ENCODE measurements around the gene PSMD13. TPM values are rescaled to one million over a fixed set of nuclear protein-coding genes. Genes with fewer than 3 reads are reported as not detected.
A peak's percentile ranks its signal among the peaks of the same experiment; 100 is the strongest.

Gene PSMD13
- total RNA-seq, 1 donor = 130 TPM

DNA sequence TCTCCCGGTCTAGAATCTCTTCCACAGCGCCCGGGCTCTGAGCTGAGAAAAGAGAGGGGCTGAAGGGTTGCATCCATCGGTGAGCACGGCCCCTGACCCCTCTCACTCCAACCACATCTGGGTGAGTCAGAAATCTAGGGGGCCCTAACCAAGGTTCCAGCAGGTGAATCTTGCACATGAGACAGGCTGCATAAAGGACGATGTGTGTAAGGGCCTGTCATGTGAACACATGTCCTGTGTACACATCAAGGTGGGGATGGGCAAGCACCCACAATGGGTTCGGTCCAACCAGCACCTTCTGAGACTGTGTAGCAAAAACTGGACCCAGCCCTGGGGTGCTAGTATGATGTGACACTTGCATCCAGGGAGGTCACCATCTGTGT, 30.8 kb upstream of the PSMD13 start:
- DNase-seq (ENCODE audit: low read depth) = no peak
- TF ChIP-seq, protein P1, sequence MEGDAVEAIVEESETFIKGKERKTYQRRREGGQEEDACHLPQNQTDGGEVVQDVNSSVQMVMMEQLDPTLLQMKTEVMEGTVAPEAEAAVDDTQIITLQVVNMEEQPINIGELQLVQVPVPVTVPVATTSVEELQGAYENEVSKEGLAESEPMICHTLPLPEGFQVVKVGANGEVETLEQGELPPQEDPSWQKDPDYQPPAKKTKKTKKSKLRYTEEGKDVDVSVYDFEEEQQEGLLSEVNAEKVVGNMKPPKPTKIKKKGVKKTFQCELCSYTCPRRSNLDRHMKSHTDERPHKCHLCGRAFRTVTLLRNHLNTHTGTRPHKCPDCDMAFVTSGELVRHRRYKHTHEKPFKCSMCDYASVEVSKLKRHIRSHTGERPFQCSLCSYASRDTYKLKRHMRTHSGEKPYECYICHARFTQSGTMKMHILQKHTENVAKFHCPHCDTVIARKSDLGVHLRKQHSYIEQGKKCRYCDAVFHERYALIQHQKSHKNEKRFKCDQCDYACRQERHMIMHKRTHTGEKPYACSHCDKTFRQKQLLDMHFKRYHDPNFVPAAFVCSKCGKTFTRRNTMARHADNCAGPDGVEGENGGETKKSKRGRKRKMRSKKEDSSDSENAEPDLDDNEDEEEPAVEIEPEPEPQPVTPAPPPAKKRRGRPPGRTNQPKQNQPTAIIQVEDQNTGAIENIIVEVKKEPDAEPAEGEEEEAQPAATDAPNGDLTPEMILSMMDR (IDR thresholded peaks at IDR 0.05; ENCODE audit: insufficient read depth, low read depth, low read length) = no peak
- H3K4me3 ChIP-seq (ENCODE audit: low read depth, low read length) = peak overlapping the region; percentile 79

DNA sequence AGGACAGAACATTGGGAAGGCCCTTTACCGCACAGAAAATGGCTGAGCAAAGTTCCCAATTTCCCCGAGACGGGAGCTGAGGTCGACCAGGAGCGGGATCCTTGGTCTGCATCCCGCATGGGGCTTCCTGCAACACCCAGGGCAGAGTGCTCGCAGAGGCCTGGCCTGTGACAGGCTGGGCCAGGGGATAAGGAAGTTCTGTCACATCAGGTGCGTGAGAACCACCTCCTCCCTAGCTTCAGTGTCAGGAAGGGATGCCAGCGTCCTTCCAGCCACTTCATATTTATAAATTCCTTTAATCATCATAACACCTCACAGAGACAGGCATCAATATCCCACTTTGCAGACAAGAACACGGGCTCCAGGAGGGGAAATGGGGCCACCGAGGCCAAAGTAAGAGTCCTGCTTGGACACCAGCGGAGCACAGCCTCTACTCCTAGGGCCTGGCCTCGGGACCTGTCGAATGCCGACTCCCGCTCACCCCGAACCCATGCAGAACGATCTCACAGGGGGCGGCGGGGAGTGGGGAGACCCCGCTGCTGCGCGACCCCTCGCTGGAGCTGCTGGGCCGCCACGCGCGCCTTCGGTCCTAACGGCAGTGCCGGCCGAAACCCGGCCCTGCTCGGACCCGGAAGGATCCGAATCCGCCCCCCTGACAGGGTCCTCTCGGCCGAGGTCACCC, 30.1 kb upstream of the PSMD13 start:
- TF ChIP-seq, protein P1 (IDR thresholded peaks at IDR 0.05; ENCODE audit: insufficient read depth, low read depth, low read length) = no peak
- DNase-seq (ENCODE audit: low read depth) = peak; percentile 38
- peak overlapping the region; percentile 79 for H3K4me3 ChIP-seq (ENCODE audit: low read depth, low read length)

GRCh38 chr11:207208-207862, 29.4 kb upstream of the PSMD13 start, which contains the start of the genes BET1L and RIC8A:
BET1L (minus strand) TSS chr11:207399; CDS start chr11:207321, 78 bp downstream.
RIC8A (plus strand) TSS chr11:207708; CDS start chr11:208855, 1,147 bp downstream.
- TF ChIP-seq, protein P1 (IDR thresholded peaks at IDR 0.05; ENCODE audit: insufficient read depth, low read depth, low read length) = no peak
- peak within 1 kb of the TSS; percentile 79 for H3K4me3 ChIP-seq (ENCODE audit: low read depth, low read length)
- DNase-seq (ENCODE audit: low read depth) = peak; percentile 99

- peak; percentile 82 for DNase-seq (ENCODE audit: low read depth)
- TF ChIP-seq, protein P1 (IDR thresholded peaks at IDR 0.05; ENCODE audit: insufficient read depth, low read depth, low read length) = no peak
- H3K4me3 ChIP-seq (ENCODE audit: low read depth, low read length) = peak overlapping the region; percentile 79
These were observed 29.0 kb upstream of the PSMD13 start for GRCh38 chr11:207863-208180.

DNA sequence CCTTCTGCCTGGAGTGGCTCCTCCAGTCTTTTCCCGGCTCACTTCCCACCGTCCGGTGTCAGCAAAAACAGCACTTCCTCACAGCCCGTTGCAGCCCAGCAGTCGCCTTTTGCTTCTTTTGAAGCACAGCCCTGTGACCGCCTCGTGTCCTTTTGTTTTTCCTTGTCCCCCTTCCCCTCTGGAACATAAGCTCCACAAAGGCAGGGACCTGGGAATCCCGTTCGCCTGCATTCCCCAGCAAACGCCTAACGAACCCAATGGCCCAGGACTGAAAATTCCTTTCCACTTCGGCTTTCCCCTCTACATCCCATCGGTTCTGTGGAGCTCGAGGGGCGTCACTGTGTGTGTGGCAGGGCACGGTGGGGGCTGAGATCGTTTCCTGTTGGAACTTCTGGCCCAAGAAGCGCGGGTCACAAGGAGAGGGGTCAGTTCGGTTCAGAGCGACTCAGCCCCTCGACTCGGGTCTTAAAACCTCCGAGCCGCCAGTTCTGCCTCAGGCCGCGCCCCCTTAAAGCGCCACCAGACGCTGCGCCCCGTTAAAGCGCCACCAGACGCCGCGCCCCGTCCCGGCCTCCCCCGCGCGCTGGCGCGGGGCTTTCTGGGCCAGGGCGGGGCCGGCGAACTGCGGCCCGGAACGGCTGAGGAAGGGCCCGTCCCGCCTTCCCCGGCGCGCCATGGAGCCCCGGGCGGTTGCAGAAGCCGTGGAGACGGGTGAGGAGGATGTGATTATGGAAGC, 28.4 kb upstream of the PSMD13 start:
- TF ChIP-seq, protein P1 (IDR thresholded peaks at IDR 0.05; ENCODE audit: insufficient read depth, low read depth, low read length) = no peak
- DNase-seq (ENCODE audit: low read depth) = peak; percentile 84
- peak overlapping the region; percentile 79 for H3K4me3 ChIP-seq (ENCODE audit: low read depth, low read length)

GRCh38 chr11:208917-209260, 27.9 kb upstream of the PSMD13 start:
- peak overlapping the region; percentile 79 for H3K4me3 ChIP-seq (ENCODE audit: low read depth, low read length)
- no peak for DNase-seq (ENCODE audit: low read depth)
- TF ChIP-seq, protein P1 (IDR thresholded peaks at IDR 0.05; ENCODE audit: insufficient read depth, low read depth, low read length) = no peak

Data from fibroblast of villous mesenchyme (primary cell).